Measurements from ENCODE around the gene ASTL. TPM values are rescaled to one million over a fixed set of nuclear protein-coding genes. Genes with fewer than 3 reads are reported as not detected.

ASTL gene
- total RNA-seq, 1 experiment from 2014 or later: 0.18 TPM

DNA sequence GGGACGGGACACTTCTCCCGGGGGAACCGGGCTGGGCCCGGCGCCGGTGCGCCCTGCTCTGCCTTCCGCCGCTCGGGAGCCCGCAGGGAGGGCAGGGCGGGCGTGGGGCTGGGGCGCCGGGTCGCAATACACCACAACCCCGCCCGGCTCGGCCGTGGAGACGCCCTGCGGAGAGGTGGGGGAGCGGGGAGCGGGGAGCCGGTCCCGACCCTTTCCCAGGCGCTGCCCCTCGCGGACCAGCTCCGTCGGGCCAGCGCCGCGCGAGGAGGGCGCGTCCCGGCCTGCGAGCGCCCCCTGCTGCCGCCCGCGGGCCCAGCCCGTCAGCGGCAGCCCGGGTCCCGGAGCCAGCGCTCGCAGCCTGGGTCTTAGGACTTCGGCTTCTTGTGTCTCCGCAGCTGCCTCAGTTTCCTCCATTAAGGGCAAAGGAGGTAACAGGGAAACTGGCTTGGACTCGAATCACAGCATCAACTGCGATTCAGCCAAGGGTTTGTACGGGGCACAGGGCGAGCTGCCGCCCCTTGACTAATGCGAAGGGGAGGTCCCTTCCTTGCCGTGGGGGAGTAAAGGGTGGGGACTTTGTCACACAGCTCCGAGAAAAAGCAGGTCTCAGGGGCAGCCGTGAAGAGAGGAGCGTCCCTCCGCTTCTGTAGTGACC is 21.3 kb downstream of the ASTL start:
- H3K27ac ChIP-seq (ENCODE audit: low read length): no peak overlapping the region
- intact Hi-C loops (cut with micrococcal nuclease; ENCODE audit: unreplicated experiment): no loop called here
- in situ Hi-C loops (cut with HindIII; ENCODE audit: low pct_unique_long_range_greater_than_20kb, low sequenced_read_pairs): no loop called here

GRCh38 chr2:96116424-96116878 is 21.9 kb downstream of the ASTL start, which contains the start of gene ADRA2B:
Gene ADRA2B, minus strand, starts transcription at chr2:96116571. Its CDS starts 422 bp downstream, at chr2:96116149.
- no peak for TF ChIP-seq SIN3A (IDR thresholded peaks at IDR 0.05; ENCODE audit: borderline replicate concordance, insufficient read depth, low read depth, low read length)
- no peak for TF ChIP-seq CTCF (IDR thresholded peaks at IDR 0.05)
- no peak for TF ChIP-seq POLR2AphosphoS5 (IDR thresholded peaks at IDR 0.05; ENCODE audit: low read depth, low read length)
- TF ChIP-seq, protein P1, sequence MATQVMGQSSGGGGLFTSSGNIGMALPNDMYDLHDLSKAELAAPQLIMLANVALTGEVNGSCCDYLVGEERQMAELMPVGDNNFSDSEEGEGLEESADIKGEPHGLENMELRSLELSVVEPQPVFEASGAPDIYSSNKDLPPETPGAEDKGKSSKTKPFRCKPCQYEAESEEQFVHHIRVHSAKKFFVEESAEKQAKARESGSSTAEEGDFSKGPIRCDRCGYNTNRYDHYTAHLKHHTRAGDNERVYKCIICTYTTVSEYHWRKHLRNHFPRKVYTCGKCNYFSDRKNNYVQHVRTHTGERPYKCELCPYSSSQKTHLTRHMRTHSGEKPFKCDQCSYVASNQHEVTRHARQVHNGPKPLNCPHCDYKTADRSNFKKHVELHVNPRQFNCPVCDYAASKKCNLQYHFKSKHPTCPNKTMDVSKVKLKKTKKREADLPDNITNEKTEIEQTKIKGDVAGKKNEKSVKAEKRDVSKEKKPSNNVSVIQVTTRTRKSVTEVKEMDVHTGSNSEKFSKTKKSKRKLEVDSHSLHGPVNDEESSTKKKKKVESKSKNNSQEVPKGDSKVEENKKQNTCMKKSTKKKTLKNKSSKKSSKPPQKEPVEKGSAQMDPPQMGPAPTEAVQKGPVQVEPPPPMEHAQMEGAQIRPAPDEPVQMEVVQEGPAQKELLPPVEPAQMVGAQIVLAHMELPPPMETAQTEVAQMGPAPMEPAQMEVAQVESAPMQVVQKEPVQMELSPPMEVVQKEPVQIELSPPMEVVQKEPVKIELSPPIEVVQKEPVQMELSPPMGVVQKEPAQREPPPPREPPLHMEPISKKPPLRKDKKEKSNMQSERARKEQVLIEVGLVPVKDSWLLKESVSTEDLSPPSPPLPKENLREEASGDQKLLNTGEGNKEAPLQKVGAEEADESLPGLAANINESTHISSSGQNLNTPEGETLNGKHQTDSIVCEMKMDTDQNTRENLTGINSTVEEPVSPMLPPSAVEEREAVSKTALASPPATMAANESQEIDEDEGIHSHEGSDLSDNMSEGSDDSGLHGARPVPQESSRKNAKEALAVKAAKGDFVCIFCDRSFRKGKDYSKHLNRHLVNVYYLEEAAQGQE (IDR thresholded peaks at IDR 0.05; ENCODE audit: insufficient read depth in 1 of 2, low read depth in 2 of 2, low read length in 1 of 2): no peak
- TF ChIP-seq TCF7L2 (IDR thresholded peaks at IDR 0.05; ENCODE audit: low read depth, low read length): no peak
- CTCF ChIA-PET: interaction anchor here (1.1 to 3.0 kb wide), 3 partner anchors 21 to 94 kb away, joined by 3 to 11 read pairs (median 5); no protein-coding TSS in a partner anchor
- Histone ChIP-seq H3K9me3 (ENCODE audit: control insufficient read depth, insufficient read depth, low read depth, low read length) (no peaks in the 10 kb centered on the region), H3K4me3 (ENCODE audit: low read depth in 2 of 2, low read length in 2 of 2) (peak within 1 kb of the TSS; percentile 33 to 44), H3K27me3 (ENCODE audit: control insufficient read depth, insufficient read depth, low read length) (no peaks in the 10 kb centered on the region; the same call in 1 of the 2 replicates), H3K27ac (ENCODE audit: low read length) (no peak within 1 kb of the TSS), H3K4me1 (ENCODE audit: control insufficient read depth, insufficient read depth, low read length) (no peaks in the 10 kb centered on the region), H3K36me3 (ENCODE audit: control insufficient read depth, insufficient read depth, low read length) (no peaks in the 10 kb centered on the region)
- no TSS peak for BruUV-seq (replicated peaks)
- in situ Hi-C loops (cut with HindIII; ENCODE audit: low pct_unique_long_range_greater_than_20kb, low sequenced_read_pairs): no loop called here
- intact Hi-C loops (cut with micrococcal nuclease; ENCODE audit: unreplicated experiment): no loop called here
- DNase-seq (ENCODE audit: low read depth, low spot score) (no peak), ATAC-seq (peak; percentile 78)
- POLR2A ChIA-PET: no interaction called here

More for the DNA sequence above, 21.3 kb downstream of the ASTL start:
- Histone ChIP-seq H3K9me3 (ENCODE audit: control insufficient read depth, insufficient read depth, low read depth, low read length) (no peaks in the 10 kb centered on the region), H3K27me3 (ENCODE audit: control insufficient read depth, insufficient read depth, low read length) (no peaks in the 10 kb centered on the region; the same call in 1 of the 2 replicates), H3K4me1 (ENCODE audit: control insufficient read depth, insufficient read depth, low read length) (no peaks in the 10 kb centered on the region), H3K36me3 (ENCODE audit: control insufficient read depth, insufficient read depth, low read length) (no peaks in the 10 kb centered on the region), H3K4me3 (ENCODE audit: low read depth in 2 of 2, low read length in 2 of 2) (peak overlapping the region; percentile 33 to 44)
- DNase-seq (ENCODE audit: low read depth, low spot score) (no peak), ATAC-seq (peak; percentile 89)
- ChIA-PET POLR2A (no interaction called here), CTCF (interaction anchor here (1.1 to 3.0 kb wide), 3 partner anchors 20 to 95 kb away, joined by 3 to 11 read pairs (median 5); no protein-coding TSS in a partner anchor)
- BruUV-seq (replicated peaks): no TSS peak
- no peak for TF ChIP-seq SIN3A (IDR thresholded peaks at IDR 0.05; ENCODE audit: borderline replicate concordance, insufficient read depth, low read depth, low read length)
- TF ChIP-seq CTCF (IDR thresholded peaks at IDR 0.05): peak; percentile 98
- TF ChIP-seq, protein P1 (IDR thresholded peaks at IDR 0.05; ENCODE audit: insufficient read depth in 1 of 2, low read depth in 2 of 2, low read length in 1 of 2): no peak

Data from Panc1 (cell line).